ENCODE results near the gene EPO.

DNA sequence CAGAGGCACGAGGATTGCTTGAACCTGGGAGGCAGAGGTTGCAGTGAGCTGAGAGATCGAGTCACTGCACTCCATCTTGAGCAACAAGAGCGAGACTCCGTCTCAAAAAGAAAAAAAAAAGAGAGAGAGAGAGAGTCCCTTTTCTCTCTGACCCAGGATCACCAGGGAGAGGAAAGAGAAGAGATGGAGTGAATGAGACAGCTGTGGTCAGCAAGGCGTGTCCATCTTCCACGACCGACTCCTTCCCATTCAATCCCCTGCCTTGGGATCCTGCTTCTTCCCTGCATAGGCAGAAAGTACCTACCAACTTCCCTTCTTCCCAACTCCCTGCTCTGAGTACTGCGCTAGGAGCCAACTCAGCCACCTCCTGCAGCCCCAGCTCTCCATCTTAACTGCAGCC is 7.9 kb downstream of the EPO start:
- TF ChIP-seq, protein P1, sequence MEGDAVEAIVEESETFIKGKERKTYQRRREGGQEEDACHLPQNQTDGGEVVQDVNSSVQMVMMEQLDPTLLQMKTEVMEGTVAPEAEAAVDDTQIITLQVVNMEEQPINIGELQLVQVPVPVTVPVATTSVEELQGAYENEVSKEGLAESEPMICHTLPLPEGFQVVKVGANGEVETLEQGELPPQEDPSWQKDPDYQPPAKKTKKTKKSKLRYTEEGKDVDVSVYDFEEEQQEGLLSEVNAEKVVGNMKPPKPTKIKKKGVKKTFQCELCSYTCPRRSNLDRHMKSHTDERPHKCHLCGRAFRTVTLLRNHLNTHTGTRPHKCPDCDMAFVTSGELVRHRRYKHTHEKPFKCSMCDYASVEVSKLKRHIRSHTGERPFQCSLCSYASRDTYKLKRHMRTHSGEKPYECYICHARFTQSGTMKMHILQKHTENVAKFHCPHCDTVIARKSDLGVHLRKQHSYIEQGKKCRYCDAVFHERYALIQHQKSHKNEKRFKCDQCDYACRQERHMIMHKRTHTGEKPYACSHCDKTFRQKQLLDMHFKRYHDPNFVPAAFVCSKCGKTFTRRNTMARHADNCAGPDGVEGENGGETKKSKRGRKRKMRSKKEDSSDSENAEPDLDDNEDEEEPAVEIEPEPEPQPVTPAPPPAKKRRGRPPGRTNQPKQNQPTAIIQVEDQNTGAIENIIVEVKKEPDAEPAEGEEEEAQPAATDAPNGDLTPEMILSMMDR (conservative IDR thresholded peaks at IDR 0.05): no peak
- no peak for TF ChIP-seq EZH2 (IDR thresholded peaks at IDR 0.05; ENCODE audit: low read depth)
